ENCODE results near the gene MB. TPM values are rescaled to one million over a fixed set of nuclear protein-coding genes. Genes with fewer than 3 reads are reported as not detected.

Gene MB
- total RNA-seq, 1 donor from 2014 or later: not detected

- no peak for DNase-seq (ENCODE audit: low read depth)
- no peak overlapping the region for H3K4me3 ChIP-seq (ENCODE audit: low read depth, low read length)
- TF ChIP-seq CTCF (conservative IDR thresholded peaks at IDR 0.05; ENCODE audit: low read depth, low read length): no peak
Measured at GRCh38 chr22:35609761-35610160, 7.4 kb downstream of the MB start.

GRCh38 chr22:35609261-35609660 lies 7.9 kb downstream of the MB start:
- no peak for DNase-seq (ENCODE audit: low read depth)
- no peak for TF ChIP-seq CTCF (conservative IDR thresholded peaks at IDR 0.05; ENCODE audit: low read depth, low read length)
- H3K4me3 ChIP-seq (ENCODE audit: low read depth, low read length): no peak overlapping the region

DNA sequence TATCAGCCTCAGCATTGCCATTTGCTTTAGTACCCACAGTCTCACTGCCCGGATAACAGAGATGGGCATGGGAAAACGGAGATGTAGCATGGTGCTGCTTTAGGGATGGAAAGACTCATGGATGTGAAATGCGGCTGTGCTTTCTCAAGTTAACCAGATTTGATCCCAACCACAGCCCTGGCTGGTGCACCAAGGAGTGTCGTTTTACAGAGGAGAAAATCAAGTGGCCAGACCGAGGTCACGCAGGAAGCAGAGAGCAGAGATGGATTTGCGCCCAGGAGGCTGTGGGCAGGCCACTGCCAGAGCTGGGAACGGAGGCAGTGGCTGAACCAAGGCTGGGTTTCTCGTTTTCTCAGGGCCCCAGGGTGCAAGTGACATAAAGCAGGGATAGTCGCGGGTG lies 9.0 kb downstream of the MB start:
- DNase-seq (ENCODE audit: low read depth): no peak
- no peak for TF ChIP-seq CTCF (conservative IDR thresholded peaks at IDR 0.05; ENCODE audit: low read depth, low read length)
- H3K4me3 ChIP-seq (ENCODE audit: low read depth, low read length): no peak overlapping the region

- no peak for DNase-seq (ENCODE audit: low read depth)
- no peak for TF ChIP-seq CTCF (conservative IDR thresholded peaks at IDR 0.05; ENCODE audit: low read depth, low read length)
- H3K4me3 ChIP-seq (ENCODE audit: low read depth, low read length): no peak overlapping the region
Measured at GRCh38 chr22:35606916-35607315, 10.2 kb downstream of the MB start.

- H3K4me3 ChIP-seq (ENCODE audit: low read depth, low read length): no peak overlapping the region
- no peak for DNase-seq (ENCODE audit: low read depth)
- TF ChIP-seq CTCF (conservative IDR thresholded peaks at IDR 0.05; ENCODE audit: low read depth, low read length): no peak
Measured at GRCh38 chr22:35605851-35606481, 11.2 kb downstream of the MB start.

DNA sequence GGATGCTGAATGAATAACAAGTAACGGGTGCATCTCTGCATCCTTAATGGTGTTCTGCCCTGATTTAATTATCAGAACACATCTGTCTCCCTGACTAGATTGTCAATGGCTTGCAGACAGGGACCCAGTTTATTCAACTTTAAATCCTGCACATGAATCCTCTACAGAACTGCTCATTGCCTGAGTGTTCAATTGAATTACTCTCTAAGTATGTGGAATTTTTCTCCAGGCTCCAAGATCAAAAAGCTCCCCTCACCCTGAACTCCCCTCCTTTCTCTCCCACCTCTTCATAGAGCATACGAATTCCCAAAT lies 11.8 kb downstream of the MB start:
- TF ChIP-seq CTCF (conservative IDR thresholded peaks at IDR 0.05; ENCODE audit: low read depth, low read length): no peak
- DNase-seq (ENCODE audit: low read depth): no peak
- no peak overlapping the region for H3K4me3 ChIP-seq (ENCODE audit: low read depth, low read length)

GRCh38 chr22:35604621-35605368 lies 12.3 kb downstream of the MB start:
- no peak overlapping the region for H3K4me3 ChIP-seq (ENCODE audit: low read depth, low read length)
- no peak for TF ChIP-seq CTCF (conservative IDR thresholded peaks at IDR 0.05; ENCODE audit: low read depth, low read length)
- DNase-seq (ENCODE audit: low read depth): no peak
